C4-2B (cell line): ENCODE measurements around the gene FAM13A.

Experiments used
- H3K27ac ChIP-seq: fragments of 450-650 bp; 2 replicates; pipeline ENCODE4 v1.5.1; 2017
- ZFX ChIP-seq: fragments of 450-650 bp; IDR thresholded peaks from 2 replicates; pipeline ENCODE4 v1.6.1; 2017
- TF ChIP-seq, protein P1 (sequence below): fragments of 450-650 bp; conservative IDR thresholded peaks from 2 replicates; pipeline ENCODE4 v1.5.1; 2017; ENCODE audit warnings: mild to moderate bottlenecking

FAM13A gene

GRCh38 chr4:88969746-88970145, 87.2 kb downstream of the FAM13A start:
- TF ChIP-seq ZFX, result no peak
- TF ChIP-seq, protein P1, sequence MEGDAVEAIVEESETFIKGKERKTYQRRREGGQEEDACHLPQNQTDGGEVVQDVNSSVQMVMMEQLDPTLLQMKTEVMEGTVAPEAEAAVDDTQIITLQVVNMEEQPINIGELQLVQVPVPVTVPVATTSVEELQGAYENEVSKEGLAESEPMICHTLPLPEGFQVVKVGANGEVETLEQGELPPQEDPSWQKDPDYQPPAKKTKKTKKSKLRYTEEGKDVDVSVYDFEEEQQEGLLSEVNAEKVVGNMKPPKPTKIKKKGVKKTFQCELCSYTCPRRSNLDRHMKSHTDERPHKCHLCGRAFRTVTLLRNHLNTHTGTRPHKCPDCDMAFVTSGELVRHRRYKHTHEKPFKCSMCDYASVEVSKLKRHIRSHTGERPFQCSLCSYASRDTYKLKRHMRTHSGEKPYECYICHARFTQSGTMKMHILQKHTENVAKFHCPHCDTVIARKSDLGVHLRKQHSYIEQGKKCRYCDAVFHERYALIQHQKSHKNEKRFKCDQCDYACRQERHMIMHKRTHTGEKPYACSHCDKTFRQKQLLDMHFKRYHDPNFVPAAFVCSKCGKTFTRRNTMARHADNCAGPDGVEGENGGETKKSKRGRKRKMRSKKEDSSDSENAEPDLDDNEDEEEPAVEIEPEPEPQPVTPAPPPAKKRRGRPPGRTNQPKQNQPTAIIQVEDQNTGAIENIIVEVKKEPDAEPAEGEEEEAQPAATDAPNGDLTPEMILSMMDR, result no peak
- no peak overlapping the region for H3K27ac ChIP-seq

- TF ChIP-seq, protein P1, result no peak
- no peak for TF ChIP-seq ZFX
- H3K27ac ChIP-seq, result no peak overlapping the region
These were observed 87.7 kb downstream of the FAM13A start for GRCh38 chr4:88969271-88969670.

DNA sequence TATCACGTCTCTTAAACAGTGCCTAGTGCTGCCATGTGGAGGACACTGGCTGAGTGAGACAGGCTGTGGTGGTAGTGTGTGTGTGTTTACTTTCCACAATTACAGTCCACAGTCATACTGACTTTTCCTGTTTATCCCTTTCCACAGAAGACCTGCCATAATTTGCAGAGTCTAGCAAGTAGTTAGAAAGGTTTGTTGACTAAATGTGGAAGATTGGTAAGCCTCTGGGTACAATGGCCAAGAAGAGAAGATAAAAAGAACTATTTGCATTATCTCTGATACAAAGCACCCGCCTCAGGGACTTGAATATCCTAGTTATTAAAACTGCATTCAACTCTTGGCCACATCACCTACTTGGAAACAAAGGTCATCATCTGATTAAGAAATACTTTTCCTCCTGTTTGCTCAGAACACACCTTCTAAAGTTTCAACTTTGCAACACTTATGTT, 89.1 kb downstream of the FAM13A start:
- TF ChIP-seq, protein P1, result no peak
- no peak for TF ChIP-seq ZFX
- no peak overlapping the region for H3K27ac ChIP-seq

GRCh38 chr4:88965053-88965452, 91.9 kb downstream of the FAM13A start:
- no peak overlapping the region for H3K27ac ChIP-seq
- TF ChIP-seq, protein P1, result no peak
- TF ChIP-seq ZFX, result no peak

DNA sequence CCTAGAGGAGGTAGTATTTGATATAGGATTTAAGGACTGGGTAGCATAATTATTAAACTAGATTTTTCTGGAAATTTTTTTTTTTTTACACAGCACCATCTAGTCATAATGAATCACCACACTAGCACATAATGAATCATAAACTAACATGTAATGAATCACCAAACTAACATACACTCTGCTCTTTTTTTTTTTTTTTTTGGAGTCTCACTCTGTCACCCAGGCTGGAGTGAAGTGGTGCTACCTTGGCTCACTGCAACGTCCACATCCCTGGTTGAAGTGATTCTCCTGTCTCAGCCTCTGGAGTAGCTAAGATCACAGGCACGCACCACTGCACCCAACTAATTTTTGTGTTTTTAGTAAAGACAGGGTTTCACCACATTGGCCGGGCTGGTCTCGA, 92.5 kb downstream of the FAM13A start:
- no peak for TF ChIP-seq ZFX
- TF ChIP-seq, protein P1, result no peak
- H3K27ac ChIP-seq, result no peak overlapping the region

GRCh38 chr4:88963817-88964216, 93.2 kb downstream of the FAM13A start:
- H3K27ac ChIP-seq, result no peak overlapping the region
- no peak for TF ChIP-seq ZFX
- TF ChIP-seq, protein P1, result no peak

- no peak overlapping the region for H3K27ac ChIP-seq
- no peak for TF ChIP-seq ZFX
- TF ChIP-seq, protein P1, result no peak
These were observed 94.6 kb downstream of the FAM13A start for GRCh38 chr4:88962396-88962795.
